ENCODE data around the gene TMEM201. TPM values are rescaled to one million over a fixed set of nuclear protein-coding genes. Genes with fewer than 3 reads are reported as not detected.

Gene TMEM201
- total RNA-seq (2022; extraction: Qiagen RNA extraction; ENCODE audit: low read depth), result 8.3 to 15.1 TPM (median 13.4 TPM) in 5 replicates

GRCh38 chr1:9588551-9589143 lies at the start of gene TMEM201:
TSS of gene TMEM201 (plus strand) at chr1:9588911. CDS start at chr1:9588931, 20 bp downstream.

GRCh38 chr1:9539165-9539828 lies 49.4 kb upstream of the TMEM201 start, which contains the start of gene SLC25A33:
TSS of gene SLC25A33 (plus strand) at chr1:9539465. CDS start at chr1:9539692, 227 bp downstream.

GRCh38 chr1:9651565-9652378 lies 63.1 kb downstream of the TMEM201 start, which contains the start of gene PIK3CD:
TSS of gene PIK3CD (plus strand) at chr1:9651731. CDS start at chr1:9710456, 58,725 bp downstream.

Other genes with a start within 250 kb of the TMEM201 start
- 2.9 to 3.5 TPM (median 3.2 TPM) in 5 replicates for gene SLC25A33, start 49.4 kb upstream of the TMEM201 start, total RNA-seq (2022; extraction: Qiagen RNA extraction; ENCODE audit: low read depth)
- 5.4 to 9.8 TPM (median 7.6 TPM) in 5 replicates for gene PIK3CD, start 62.8 kb downstream of the TMEM201 start, total RNA-seq (2022; extraction: Qiagen RNA extraction; ENCODE audit: low read depth)
- 49.6 to 74.2 TPM (median 68.2 TPM) in 5 replicates for gene CLSTN1, start 235.1 kb downstream of the TMEM201 start, total RNA-seq (2022; extraction: Qiagen RNA extraction; ENCODE audit: low read depth)

All from A549 treated with ZK216348 at 1 μM for 4 hours (cell line).